ENCODE results near the gene SSTR5.
A peak's percentile ranks its signal among the peaks of the same experiment; 100 is the strongest.

SSTR5 gene

GRCh38 chr16:1056196-1056595 is 16.4 kb upstream of the SSTR5 start:
- no peak for DNase-seq

- peak; percentile 71 for DNase-seq
Observed at GRCh38 chr16:1057252-1057932, 15.2 kb upstream of the SSTR5 start.

- no peak for DNase-seq
Observed at GRCh38 chr16:1058216-1058615, 14.3 kb upstream of the SSTR5 start.

- no peak for DNase-seq
Observed at GRCh38 chr16:1059310-1059709, 13.2 kb upstream of the SSTR5 start.

GRCh38 chr16:1060416-1061340 is 11.9 kb upstream of the SSTR5 start:
- DNase-seq: no peak

GRCh38 chr16:1061769-1062505 is 10.6 kb upstream of the SSTR5 start:
- no peak for DNase-seq

GRCh38 chr16:1062895-1063294 is 9.7 kb upstream of the SSTR5 start:
- DNase-seq: no peak

GRCh38 chr16:1063728-1064127 is 8.8 kb upstream of the SSTR5 start:
- no peak for DNase-seq

GRCh38 chr16:1065469-1066128 is 6.9 kb upstream of the SSTR5 start:
- DNase-seq: no peak

- no peak for DNase-seq
Observed at GRCh38 chr16:1066584-1067172, 5.9 kb upstream of the SSTR5 start.

- no peak for DNase-seq
Observed at GRCh38 chr16:1067629-1068028, 4.9 kb upstream of the SSTR5 start.

- DNase-seq: no peak
Observed at GRCh38 chr16:1068451-1068850, 4.1 kb upstream of the SSTR5 start.

- no peak for DNase-seq
Observed at GRCh38 chr16:1069154-1069553, 3.4 kb upstream of the SSTR5 start.

- no peak for DNase-seq
Observed at GRCh38 chr16:1070084-1070863, 2.3 kb upstream of the SSTR5 start.

GRCh38 chr16:1070864-1071408 is 1.6 kb upstream of the SSTR5 start:
- DNase-seq: no peak

GRCh38 chr16:1071561-1072225 is 854 bp upstream of the SSTR5 start:
- DNase-seq: no peak

GRCh38 chr16:1073262-1073558 is 663 bp downstream of the SSTR5 start:
- DNase-seq: no peak

- DNase-seq: no peak
Observed at GRCh38 chr16:1073566-1074378, 1.2 kb downstream of the SSTR5 start.

- no peak for DNase-seq
Observed at GRCh38 chr16:1074379-1074649, 1.8 kb downstream of the SSTR5 start.

- DNase-seq: no peak
Observed at GRCh38 chr16:1075546-1075945, 3.0 kb downstream of the SSTR5 start.
